ENCODE measurements around the gene SLC6A12.

DNA sequence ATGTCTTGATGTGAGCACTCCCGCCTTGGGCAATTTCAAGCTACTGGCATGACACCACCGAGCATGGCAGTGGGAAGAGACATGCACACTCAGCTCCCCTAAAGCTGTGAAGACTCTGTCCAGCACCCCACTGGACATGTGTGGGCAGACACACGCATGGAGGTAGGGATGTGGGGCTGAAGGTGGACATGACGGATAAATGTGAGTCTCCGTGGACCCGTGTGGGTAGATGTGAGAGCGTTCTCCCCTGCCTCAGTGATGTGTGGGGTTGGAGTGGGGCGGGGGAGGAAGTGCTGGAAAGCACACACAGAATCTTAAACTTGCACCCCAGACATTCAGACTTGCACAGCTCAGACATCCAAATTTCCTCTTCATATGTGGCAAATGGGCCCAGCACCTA is 12.6 kb downstream of the SLC6A12 start:
- TF ChIP-seq, protein P1, sequence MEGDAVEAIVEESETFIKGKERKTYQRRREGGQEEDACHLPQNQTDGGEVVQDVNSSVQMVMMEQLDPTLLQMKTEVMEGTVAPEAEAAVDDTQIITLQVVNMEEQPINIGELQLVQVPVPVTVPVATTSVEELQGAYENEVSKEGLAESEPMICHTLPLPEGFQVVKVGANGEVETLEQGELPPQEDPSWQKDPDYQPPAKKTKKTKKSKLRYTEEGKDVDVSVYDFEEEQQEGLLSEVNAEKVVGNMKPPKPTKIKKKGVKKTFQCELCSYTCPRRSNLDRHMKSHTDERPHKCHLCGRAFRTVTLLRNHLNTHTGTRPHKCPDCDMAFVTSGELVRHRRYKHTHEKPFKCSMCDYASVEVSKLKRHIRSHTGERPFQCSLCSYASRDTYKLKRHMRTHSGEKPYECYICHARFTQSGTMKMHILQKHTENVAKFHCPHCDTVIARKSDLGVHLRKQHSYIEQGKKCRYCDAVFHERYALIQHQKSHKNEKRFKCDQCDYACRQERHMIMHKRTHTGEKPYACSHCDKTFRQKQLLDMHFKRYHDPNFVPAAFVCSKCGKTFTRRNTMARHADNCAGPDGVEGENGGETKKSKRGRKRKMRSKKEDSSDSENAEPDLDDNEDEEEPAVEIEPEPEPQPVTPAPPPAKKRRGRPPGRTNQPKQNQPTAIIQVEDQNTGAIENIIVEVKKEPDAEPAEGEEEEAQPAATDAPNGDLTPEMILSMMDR (IDR thresholded peaks at IDR 0.05), result no peak
- no peak for TF ChIP-seq POLR2A (IDR thresholded peaks at IDR 0.05)
